NCI-H2227 (cell line): ENCODE results near the gene GOLGA6L7.
"Not testable (repeated sequence)": the region's sequence is repeated elsewhere in the genome, so short reads cannot be mapped to it uniquely, and the experiment has no call there.

Experiments
- DNase-seq: peaks from one replicate; lab custom pipeline; 2025; ENCODE audit not compliant: unreplicated experiment; lab: John Stamatoyannopoulos, UW

GOLGA6L7 gene

DNA sequence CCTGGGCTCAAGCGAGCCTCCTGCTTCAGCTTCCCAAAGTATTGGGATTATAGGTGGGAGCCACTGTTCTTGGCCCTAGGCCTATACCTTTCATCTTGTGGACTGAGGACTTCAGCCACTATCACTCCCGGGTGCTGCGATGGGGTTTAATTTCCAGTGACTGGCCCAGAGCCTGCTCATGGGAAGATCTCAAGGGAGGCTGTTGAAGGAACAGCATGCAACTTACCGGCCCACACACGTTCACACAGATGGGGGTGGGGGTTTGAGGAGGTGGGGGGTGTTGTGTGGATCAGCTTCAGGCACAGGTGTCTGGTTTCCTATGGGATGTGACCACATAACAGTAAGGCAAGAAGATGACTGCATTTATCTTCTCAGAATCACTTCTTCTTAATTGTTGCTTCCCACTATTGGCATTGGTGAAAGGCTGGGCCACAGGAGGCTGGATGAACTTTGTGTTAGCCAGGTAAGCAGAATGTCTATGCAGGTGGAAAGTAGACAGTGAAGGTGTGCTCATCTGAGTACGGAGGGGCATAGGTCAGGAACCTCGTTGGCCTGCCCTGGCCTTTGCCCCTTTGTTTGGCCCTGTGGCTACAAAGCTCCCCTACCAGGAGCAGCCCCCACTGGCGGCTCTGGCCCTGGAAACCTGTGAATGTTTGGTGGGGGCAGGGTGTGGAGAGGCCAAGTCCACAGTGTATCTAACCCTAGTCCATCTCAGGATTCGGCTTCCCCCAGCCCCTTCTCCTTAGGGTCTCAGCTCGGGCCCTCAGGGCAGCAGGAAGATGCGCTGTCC is 35.9 kb upstream of the GOLGA6L7 start:
- DNase-seq = no peak

DNA sequence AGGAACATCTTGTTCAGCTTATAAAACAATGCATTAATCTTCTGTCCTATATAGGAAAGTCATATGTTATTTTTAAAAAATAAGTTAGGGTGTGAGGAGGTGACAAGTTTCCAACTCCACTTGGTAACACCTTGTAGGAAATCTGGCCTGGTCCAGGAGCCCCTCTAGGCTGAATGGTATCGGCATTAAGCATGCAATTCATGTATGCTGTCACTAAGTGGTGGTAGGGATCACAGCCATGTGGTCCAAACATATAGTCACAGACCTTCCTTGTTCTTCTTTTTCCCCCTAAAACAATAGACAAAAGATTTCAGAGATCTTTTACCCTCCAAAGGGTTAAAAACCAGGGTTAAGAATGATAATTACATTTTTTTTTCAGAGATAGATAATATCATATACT is 33.2 kb upstream of the GOLGA6L7 start:
- DNase-seq = no peak

- DNase-seq = no peak
Observed at GRCh38 chr15:28881170-28881569, 32.7 kb upstream of the GOLGA6L7 start.

GRCh38 chr15:28880680-28881079 is 32.2 kb upstream of the GOLGA6L7 start:
- no peak for DNase-seq

DNA sequence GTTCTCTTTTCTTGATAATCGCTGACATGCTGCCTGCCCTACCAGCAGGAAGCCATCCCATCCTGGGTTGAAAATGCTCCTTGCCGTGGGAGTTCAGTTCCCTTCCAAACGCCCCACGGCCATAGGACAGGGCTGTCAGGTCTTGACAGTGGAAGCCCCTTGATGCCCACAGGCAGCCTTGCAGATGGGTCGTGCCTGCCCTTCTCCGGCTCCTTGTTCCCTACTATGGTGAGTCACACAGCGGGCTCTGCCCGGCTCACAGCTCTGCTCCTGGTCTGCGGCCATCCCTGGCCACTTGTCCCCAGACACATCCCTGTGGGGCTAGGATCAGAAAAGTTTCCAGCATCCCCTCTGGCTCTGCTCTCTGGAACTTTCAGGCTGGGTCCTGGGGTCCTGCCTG is 31.1 kb upstream of the GOLGA6L7 start:
- no peak for DNase-seq

GRCh38 chr15:28878209-28878608 is 29.8 kb upstream of the GOLGA6L7 start:
- DNase-seq = no peak

DNA sequence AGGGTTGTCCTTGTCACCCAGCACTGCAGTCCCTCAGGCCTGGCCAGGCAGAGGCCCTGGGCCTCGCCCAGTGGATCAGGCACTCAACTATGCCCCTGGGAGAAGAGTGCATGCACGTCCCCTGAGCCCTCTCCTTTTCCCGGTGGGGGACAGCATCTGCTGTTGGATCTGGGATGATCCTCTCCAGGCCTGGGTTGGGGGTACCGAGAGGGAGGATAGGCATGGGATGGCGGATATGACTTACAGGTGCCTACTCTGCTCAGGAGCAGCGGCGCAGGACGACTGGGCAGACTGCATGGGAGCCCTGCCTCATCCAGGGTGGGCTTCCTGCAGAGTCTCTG is 28.4 kb upstream of the GOLGA6L7 start:
- DNase-seq = no peak

DNA sequence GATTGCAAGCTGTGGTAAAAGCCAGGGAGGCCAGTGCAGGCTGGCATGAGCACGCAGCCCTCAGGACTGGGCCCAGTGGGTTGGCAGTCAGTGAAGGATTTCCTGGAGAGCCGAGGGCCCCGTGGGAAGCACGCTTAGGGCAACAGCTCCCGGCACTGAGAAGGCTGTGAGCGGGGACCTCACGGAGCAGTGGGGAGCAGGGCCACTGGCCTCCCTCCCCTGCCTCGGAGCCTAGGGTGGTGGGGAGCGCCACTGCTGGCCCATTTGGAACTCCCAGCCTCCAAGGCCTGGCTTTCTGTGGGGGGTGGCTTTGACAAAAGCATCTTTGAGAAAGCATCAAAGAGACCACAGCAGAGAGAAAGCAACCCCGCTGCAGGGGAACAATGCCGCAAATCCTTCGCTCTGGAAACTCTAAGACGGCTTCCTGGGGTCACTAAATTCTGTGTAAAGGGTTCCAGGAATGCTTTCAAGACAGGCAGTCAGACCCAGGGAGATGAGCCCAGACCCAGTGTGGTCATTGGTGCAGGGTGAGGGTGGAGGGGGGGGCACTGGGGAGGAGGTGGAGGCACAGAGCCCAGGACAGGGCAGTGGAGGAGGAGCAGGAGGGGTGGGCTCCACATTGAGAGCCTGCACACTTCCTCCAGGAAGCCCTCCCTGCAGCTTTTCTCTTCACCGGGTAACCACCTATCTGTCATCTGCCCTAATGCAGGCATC is 27.8 kb upstream of the GOLGA6L7 start:
- no peak for DNase-seq

DNA sequence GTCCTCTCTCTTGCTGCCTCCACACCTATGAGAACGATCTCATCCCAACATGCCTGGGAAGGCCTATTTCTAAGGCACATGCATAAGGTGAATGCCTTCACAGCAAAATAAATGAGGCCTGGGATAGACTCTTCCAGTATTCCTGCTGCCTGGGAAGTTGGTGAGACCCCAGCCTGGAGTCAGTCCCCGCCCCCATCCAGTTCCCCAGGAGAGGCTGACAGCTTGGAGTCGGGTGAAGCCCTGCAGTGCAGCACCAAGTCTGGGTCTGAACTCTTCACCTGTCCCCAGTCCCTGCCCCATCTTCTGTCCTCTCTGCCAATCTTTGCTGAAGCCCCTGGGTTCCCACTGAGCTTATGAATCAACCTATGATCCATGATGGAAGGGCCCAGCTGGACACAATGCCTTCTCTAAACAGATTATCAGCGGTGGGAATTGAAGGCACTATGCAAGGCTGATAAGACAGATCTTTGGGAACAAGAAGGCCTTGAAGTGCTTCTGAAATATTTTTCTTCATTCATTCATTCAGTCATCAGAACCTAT is 27.1 kb upstream of the GOLGA6L7 start:
- DNase-seq = no peak

DNA sequence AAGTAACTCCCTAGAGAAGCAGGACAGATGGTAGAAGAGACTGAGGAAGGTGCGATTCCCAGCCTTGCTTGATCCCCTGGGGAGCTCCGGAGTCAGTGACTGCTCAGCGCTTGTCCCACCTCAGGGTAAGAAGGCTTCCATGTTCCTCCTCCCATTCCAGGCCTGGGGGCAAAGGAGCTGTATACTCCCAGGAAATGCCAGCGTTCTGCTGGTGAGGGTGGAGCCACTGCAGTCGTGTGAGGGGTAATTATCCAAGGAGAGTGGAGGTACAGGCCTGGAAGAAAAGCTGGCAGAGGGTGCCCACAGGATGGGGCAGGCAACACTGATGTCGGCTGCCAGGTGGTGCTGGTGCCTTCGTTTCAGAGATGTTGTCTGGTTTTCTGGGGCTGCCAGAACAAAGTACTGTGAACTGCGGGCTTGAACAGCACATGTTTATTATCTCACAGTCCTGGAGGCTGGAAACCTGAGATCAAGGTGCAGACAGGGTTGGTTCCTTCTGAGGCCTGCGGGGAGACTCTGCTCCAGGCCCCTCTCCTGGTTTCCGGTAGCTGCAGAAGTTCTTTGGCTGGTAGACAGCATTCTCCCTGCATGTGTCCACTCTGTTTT is 25.2 kb upstream of the GOLGA6L7 start:
- DNase-seq = no peak

- DNase-seq = no peak
Observed at GRCh38 chr15:28873006-28873405, 24.6 kb upstream of the GOLGA6L7 start.

GRCh38 chr15:28871168-28871567 is 22.7 kb upstream of the GOLGA6L7 start:
- DNase-seq = no peak

- DNase-seq = no peak
Observed at GRCh38 chr15:28868744-28869345, 20.4 kb upstream of the GOLGA6L7 start.

DNA sequence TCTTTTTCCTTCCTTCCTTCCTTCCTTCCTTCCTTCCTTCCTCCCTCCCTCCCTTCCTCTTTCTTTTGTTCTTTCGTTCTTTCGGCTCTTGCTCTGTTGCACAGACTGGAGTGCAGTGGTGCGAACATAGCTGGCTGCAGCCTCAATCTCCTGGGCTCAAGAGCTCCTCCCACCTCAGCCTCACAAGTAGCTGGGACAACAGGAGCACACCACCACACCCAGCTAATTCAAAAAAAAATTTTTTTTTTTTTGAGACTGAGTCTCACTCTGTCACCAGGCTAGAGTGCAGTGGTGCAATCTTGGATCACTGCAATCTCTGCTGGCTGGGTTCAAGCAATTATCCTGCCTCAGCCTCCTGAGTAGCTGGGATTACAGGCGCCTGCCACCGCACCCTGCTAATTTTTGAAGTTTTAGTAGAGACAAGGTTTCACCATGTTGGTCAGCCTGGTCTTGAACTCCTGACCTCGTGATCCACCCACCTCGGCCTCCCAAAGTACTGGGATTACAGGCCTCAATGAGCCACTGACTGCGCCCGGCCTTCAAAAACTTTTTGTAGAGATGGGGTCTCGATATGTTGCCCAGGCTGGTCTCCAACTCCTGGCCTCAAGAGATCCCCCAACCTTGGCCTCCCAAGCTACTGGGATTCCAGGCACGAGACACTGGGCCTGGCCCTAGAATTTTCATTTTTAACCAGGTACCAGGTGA is 13.3 kb upstream of the GOLGA6L7 start:
- not testable (repeated sequence) for DNase-seq

GRCh38 chr15:28861031-28861534 is 12.6 kb upstream of the GOLGA6L7 start:
- DNase-seq = no peak

DNA sequence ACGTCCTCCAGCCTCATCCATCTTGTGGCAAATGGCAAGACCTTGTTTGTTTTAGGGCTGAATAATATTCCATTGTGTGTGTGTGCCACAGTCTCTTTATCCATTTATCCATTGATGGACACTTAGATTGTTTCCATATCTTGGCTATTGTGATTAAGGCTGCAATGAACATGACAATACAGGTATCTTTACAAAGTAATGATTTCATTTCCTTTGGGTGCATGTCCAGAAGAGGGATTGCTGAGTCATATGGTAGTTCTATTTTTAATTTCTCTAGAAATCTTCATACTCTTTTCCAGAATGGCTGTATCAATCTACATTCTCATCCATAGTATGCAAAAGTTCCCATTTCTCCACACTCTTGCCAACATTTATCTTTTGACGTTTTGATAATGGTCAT is 6.1 kb upstream of the GOLGA6L7 start:
- DNase-seq = not testable (repeated sequence)

DNA sequence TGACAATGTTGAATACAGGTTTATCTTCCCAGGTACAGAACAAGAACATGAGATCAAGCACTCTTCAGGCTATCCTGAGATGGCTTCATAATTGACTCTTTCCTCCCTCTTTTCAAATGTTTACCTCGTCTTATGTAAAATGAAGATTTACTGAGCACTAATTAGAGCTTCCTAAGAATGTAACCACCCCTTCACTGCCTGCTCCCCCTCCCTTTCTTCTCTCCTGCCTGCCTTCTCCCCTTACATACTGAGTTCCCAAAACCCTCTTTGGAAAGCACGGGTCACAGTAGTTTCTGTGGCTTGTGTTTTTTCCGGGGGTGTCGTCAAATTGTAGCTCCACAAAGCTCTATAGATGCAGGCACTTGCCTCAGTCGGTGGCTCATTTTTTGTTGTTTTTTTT is 5.2 kb upstream of the GOLGA6L7 start:
- DNase-seq = not testable (repeated sequence)

DNA sequence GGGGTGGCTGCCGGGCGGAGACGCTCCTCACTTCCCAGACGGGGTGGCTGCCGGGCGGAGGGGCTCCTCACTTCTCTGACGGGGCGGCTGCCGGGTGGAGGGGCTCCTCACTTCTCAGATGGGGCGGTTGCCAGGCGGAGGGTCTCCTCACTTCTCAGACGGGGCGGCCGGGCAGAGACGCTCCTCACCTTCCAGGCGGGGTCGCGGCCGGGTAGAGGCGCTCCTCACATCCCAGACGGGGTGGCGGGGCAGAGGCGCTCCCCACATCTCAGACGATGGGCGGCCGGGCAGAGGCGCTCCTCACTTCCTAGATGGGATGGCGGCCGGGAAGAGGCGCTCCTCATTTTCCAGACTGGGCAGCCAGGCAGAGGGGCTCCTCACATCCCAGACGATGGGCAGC is 1.3 kb upstream of the GOLGA6L7 start:
- DNase-seq = not testable (repeated sequence)

GRCh38 chr15:28849271-28849670 is 827 bp upstream of the GOLGA6L7 start:
- not testable (repeated sequence) for DNase-seq

DNA sequence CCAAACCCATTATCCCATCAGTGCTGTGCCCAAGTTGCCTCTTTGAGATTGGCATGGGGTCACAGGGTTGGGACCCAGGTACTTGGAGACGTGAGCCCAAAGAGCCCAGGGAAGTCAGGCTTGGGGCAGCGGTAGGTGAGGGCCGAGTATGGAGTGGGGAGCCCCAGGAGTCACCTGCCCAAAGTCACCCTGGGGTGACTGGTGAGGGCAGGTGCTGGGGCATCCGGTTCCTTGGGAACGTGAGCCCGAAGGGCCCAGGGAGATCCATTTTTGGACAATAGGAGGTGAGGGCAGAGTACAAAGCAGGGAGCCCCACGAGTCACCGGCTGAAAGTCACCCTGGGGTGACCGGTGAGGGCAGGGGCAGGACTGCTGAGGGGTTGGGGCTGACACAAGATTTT is 485 bp downstream of the GOLGA6L7 start:
- DNase-seq = not testable (repeated sequence)

DNA sequence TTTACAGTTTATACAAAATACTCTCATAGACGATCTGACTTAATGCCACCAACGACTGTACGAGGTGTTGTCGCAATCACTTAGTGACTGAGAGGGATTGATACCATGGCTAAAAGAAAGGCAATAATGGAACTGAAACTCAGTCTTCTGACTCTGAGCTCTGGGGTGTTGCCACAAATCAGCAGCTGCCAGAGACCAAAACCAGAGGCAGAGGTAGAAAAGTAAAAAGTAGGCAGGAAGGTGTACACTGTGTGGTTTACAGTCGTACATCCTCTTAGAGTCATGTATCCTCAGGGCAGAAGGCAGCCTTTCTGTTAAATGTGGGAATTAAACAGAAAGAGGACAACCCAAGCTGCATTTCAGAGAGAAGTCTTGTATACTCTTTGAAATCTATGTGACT is 1.2 kb downstream of the GOLGA6L7 start:
- not testable (repeated sequence) for DNase-seq
